NCI-H2196 treated with DMSO at 0.1 percent for 48 hours (cell line): Measurements from ENCODE around the gene FAM217A.

ENCODE experiments used
- DNase-seq: peaks from one replicate; lab custom pipeline; 2025; ENCODE audit not compliant: unreplicated experiment; lab: John Stamatoyannopoulos, UW

The FAM217A gene

DNA sequence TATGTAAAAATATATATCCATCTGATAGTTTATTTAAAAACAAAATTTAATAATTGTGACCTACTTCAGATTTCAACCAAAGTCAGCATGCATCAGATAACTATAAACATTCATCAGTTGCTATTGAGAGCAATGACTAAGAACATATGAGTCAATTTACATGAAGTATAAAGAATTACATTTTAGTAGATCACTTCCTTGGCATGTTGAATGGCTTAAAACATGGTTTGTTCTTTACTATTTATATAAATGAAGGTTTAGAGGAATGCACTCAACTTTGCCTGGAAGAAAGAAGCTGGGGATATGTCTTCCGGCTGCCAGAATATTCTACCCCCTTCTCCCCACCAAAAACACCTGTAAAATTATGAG lies 6.4 kb upstream of the FAM217A start:
- no peak for DNase-seq

DNA sequence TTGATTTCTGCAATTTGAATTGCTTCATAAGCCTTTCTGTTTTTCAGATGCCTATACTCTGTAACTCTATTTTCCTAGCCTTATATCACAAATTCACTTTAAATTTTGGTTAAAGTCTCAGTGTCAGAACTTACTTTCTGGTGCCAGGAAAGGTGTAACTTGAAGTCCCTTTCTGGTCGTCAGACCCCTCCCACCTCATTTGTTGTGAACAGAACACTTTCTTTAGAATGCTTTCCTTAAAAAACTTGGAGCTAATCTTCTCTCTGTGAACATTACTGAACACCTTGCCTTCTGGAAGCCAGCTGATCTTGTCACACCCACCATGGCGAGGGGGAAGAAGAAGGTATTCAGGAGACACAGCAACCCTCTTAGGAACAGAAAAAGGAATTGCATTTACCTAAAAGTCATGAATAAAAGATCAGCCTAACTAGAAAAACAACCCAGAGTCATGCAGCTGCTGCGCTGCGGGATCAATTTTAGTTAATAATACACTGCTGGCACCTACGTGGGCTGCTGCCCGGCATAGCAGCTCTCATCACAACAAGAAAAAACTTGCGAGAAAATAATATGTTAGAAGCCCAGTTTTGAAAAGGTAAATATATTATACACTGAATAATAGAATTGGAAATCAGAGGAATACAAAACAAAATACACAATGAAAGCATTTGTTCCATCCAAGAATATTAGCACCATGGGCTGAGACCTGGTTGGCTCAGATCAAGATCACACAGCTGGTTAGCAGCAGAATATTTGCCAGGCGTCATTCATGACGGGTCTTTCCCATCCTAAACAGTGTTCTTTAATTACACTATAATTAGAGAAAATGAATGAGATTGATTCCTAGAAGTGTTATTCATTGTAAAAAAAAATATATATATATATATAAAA lies 5.8 kb upstream of the FAM217A start:
- no peak for DNase-seq

DNA sequence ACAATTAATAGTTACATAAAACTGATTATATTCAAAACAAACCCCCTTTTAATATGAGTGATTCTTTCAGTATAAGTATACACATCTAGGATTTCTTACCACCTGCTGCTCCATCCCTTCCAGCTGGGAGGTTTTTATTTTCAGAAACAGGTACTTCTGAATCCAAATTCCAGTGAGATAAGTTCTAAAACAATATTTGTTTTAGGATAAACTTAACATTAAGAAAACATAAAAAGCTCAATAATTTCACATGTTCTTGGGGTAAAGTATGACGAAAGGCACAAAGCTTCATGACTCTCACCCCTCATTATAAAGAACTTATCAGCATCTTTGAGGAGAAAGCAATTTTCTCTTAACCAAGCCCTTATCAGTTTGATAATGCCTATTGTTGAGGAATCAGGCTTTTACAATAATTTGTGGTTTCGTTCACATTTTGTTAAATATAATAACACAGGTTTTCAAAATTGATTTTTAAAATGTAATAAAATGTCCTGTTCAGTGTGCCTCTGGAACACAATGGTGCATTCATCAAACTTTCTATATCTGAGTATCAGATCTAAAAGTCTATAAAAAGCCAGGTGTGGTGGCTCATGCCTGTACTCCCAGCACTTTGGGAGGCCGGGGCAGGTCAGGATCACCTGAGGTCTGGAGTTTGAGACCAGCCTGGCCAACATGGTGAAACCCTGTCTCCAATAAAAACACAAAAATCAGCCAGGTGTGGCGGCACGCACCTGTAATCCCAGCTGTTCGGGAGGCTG lies 4.3 kb downstream of the FAM217A start:
- DNase-seq = no peak

DNA sequence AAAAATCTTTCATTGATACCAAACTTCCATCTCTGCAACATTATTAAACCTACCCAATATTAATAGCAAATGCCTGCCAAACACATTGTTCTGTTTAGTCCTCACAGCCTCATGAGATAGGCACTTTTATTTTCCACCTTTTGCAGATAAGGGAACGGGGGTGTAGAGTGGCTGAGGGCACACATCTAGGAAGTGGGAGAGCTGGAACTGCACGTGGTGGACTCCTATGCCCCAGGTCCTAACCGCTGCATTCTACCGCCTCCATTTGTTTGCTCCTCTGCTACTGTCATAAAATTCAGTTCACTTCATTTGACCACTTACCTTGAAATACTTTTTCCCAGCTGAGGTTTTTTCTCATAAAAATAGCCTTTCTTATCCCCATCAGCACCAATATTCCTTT lies 7.6 kb downstream of the FAM217A start:
- no peak for DNase-seq

- no peak for DNase-seq
These were observed 9.7 kb downstream of the FAM217A start for GRCh38 chr6:4069199-4069598.

DNA sequence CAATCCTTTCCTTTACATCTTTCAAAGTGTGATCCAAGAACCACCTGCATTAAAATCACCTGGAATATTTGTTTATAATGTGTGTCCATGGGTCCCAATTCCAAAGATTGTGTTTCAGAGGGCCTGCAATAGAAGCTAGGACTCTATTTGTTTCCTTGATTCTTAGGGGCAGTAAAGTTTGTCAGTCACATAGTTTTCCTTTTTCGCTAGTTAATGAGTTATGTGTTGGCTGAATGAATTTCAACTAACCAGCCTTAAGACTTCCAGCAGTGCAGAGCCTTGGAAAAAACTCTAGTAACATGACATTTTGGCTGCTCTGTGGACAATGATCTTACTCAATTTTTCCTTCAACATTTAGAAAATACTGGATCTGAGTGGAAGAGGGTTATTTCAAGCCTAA lies 11.3 kb downstream of the FAM217A start:
- no peak for DNase-seq

GRCh38 chr6:4066029-4066755 lies 12.7 kb downstream of the FAM217A start:
- DNase-seq = no peak

GRCh38 chr6:4059115-4059777 lies 19.7 kb downstream of the FAM217A start:
- DNase-seq = no peak

DNA sequence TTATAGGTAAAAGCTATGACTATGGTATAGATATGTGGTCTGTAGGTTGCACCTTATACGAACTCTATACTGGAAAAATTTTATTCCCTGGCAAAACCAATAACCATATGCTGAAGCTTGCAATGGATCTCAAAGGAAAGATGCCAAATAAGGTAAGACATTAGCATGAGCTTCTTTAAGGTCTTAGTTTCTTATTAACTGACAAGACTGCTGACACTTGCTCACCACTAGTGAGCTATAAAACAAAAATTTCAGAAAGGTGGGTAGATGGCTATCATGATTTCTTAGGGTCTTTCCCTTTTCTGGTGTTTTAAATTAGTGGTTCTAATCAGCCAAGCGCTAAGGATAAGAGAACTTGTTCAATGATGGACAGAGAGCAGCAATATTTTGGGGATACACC lies 21.9 kb downstream of the FAM217A start:
- no peak for DNase-seq

- DNase-seq = no peak
These were observed 23.4 kb downstream of the FAM217A start for GRCh38 chr6:4055420-4056041.

DNA sequence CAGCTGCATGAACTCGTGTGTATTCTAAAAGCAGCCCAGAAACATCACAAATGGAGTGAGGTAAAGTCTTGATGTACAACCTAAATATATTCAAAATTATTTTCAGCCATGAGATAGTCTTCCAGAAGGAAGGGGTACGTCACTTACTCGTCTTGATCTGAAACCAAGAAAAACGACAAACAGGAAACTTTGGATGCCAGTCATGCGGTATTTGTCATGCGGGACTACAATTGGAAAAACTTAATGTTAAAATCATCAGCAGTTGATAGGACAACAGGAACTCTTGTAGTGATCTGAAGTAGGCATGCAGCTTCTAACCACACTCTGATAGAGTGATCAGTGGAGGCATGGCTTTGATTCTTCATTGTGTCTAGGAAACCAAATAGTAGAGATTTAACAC lies 29.7 kb downstream of the FAM217A start:
- no peak for DNase-seq

GRCh38 chr6:4041480-4041879 lies 37.5 kb downstream of the FAM217A start:
- no peak for DNase-seq

GRCh38 chr6:4039348-4039747 lies 39.6 kb downstream of the FAM217A start:
- DNase-seq = no peak

DNA sequence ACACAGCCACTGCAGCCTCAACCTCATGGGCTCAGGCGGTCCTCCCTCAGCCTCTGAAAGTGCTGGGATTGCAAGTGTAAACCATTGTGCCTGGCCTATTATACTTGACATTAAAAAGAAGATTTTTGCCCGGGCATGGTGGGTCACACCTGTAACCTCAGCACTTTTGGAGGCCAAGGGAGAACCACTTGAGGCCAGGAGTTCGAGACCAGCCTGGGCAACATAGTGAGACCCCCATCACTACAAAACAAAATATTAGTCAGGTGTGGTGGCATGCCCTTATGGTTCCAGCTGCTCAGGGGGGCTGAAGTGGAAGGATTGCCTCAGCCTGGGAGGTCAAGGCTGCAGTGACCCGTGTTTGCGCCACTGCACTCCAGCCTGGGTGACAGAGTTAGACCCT lies 42.4 kb downstream of the FAM217A start:
- DNase-seq = no peak

DNA sequence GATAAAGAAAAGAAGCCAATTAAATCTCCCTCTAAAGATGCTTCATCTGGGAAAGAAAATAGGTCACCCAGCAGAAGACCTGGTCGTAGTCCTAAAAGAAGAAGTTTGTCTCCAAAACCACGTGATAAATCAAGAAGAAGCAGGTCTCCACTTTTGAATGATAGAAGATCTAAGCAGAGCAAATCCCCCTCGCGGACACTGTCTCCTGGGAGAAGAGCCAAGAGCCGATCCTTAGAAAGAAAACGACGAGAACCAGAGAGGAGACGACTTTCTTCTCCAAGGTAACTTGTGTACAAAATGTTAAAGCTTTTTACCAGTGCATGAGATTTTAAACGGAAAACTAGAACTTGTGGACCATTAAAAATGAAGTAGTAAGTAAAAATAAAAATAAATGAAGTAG lies 46.5 kb downstream of the FAM217A start:
- DNase-seq = no peak

DNA sequence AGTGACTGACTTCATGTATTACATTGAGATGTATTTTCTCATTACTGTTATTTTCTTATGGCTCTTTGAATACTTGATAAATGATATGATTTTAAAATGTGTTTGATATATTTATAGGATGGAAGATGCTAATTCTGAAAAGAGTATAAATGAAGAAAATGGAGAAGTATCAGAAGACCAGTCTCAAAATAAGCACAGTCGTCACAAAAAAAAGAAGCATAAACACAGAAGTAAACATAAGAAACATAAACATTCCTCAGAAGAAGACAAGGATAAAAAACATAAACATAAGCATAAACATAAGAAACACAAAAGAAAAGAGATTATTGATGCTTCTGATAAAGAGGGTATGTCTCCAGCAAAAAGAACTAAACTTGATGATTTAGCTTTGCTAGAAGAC lies 47.5 kb downstream of the FAM217A start:
- no peak for DNase-seq

DNA sequence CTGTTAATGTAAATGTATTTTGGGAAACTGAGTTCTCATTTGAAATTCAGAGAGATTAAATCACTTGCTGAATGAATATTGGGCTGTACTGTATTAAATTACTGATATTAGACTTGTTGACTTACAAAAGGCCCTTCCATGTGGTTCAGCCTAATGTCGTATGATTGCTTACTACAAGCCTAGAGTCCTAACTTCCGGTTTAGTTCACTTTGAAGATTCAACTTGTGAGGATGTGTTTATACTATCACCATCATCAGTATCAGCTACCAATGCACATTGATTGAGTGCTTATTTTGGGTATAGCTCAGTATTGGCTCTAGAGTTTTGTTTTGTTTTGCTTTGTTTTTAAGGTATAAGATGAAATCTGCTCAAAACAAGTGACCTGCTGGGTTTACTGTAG lies 48.3 kb downstream of the FAM217A start:
- no peak for DNase-seq

DNA sequence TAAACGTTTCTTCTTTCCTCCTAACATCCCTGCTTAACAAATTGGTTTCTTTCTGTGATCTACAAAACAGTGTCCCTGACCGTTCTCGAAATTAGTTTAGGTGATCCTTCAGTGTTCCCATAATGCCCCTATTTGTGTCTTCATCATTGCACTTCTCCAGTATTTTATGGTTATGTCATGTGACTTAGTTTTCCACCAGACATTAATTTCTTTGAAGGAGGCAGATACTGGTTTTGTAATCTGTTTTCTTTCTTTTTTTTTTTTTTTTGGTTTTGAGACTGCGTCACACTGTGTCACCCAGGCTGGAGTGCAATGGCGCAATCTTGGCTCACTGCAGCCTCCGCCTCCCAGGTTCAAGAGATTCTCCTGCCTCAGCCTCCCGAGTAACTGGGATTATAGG lies 49.2 kb downstream of the FAM217A start:
- DNase-seq = no peak

DNA sequence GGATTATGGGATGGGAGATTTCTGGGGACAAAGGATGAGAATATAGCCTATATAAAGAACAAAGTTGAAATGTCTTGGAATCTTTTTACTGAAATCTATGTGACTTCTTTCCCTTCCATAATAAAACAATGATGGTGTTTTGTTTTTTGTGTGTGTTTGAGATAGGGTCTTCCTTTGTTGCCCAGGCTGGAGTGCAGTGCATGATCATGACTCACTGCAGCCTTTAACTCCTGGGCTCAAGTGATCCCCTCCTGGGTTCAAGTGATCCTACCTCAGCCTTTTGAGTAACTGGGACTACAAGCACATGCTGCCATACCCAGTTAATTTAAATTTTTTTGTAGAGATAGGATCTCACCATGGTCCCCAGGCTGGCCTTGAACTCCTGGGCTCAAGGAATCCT lies 50.9 kb downstream of the FAM217A start:
- no peak for DNase-seq

DNA sequence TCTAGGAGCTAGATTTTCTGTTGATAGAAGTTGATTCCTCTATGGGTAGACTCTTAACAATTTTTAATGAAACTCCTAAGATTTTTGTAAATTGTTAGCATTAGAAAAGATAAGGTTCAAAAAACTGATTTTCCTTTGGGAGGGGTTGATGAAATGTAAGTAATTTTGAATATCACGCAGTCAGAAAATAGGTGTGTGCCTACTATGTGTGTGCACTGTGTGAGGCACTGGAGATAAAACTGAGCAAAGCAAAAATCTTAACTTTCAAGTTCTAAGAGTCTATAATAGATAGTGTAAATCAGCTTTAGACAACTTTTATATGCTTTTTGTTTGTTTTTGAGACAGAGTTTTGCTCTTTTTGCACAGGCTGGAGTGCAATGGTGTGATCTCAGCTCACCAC lies 53.3 kb downstream of the FAM217A start:
- no peak for DNase-seq

DNA sequence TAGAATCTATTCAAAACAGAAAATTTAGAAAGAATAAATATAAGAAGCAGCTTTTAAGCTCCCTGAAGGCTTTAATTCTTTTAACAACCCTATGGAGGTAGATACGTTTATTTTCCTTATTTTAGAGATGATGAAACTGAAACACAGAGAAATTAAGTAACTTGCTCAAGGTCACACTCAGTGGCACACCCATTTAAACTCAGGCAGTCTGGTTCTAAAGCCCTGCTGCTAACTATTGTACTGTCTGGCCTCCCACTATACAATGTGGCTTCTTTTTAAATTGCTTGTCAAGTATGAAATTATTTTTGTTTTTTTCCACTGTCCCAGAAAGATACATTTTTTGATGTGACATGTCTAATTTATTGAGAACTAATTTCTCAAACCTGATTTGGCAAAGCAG lies 55.7 kb downstream of the FAM217A start:
- no peak for DNase-seq
